ENCODE results near the gene INO80B.

INO80B gene

GRCh38 chr2:74454654-74455511 lies at the start of gene INO80B:
Gene INO80B (plus strand): TSS chr2:74455087. CDS start chr2:74455117, 30 bp downstream.
- TF ChIP-seq CTCF (IDR thresholded peaks at IDR 0.05; ENCODE audit: insufficient read depth, low read depth, low read length, missing control alignments), result no peak
- H3K4me3 ChIP-seq (ENCODE audit: low read depth, low read length), result peak within 1 kb of the TSS; percentile 88
- DNase-seq (ENCODE audit: low read depth), result peak; percentile 99

- TF ChIP-seq CTCF (IDR thresholded peaks at IDR 0.05; ENCODE audit: insufficient read depth, low read depth, low read length, missing control alignments), result no peak
- H3K4me3 ChIP-seq (ENCODE audit: low read depth, low read length), result no peak overlapping the region
- DNase-seq (ENCODE audit: low read depth), result peak; percentile 63
Measured at GRCh38 chr2:74406035-74406434, 48.9 kb upstream of the INO80B start.

GRCh38 chr2:74407682-74408081 lies 47.2 kb upstream of the INO80B start:
- DNase-seq (ENCODE audit: low read depth), result no peak
- TF ChIP-seq CTCF (IDR thresholded peaks at IDR 0.05; ENCODE audit: insufficient read depth, low read depth, low read length, missing control alignments), result no peak
- no peak overlapping the region for H3K4me3 ChIP-seq (ENCODE audit: low read depth, low read length)

- no peak for DNase-seq (ENCODE audit: low read depth)
- H3K4me3 ChIP-seq (ENCODE audit: low read depth, low read length), result no peak overlapping the region
- TF ChIP-seq CTCF (IDR thresholded peaks at IDR 0.05; ENCODE audit: insufficient read depth, low read depth, low read length, missing control alignments), result no peak
Measured at GRCh38 chr2:74413001-74413698, 41.7 kb upstream of the INO80B start.

- H3K4me3 ChIP-seq (ENCODE audit: low read depth, low read length), result no peak overlapping the region
- DNase-seq (ENCODE audit: low read depth), result no peak
- no peak for TF ChIP-seq CTCF (IDR thresholded peaks at IDR 0.05; ENCODE audit: insufficient read depth, low read depth, low read length, missing control alignments)
Measured at GRCh38 chr2:74414441-74414840, 40.4 kb upstream of the INO80B start.

GRCh38 chr2:74414881-74415761 lies 39.8 kb upstream of the INO80B start:
- TF ChIP-seq CTCF (IDR thresholded peaks at IDR 0.05; ENCODE audit: insufficient read depth, low read depth, low read length, missing control alignments), result no peak
- DNase-seq (ENCODE audit: low read depth), result no peak
- no peak overlapping the region; the same call in 1 of the 2 replicates for H3K4me3 ChIP-seq (ENCODE audit: low read depth, low read length)

All from GM12865 (cell line).